Measurements from ENCODE around the gene CGRRF1. TPM values are rescaled to one million over a fixed set of nuclear protein-coding genes. Genes with fewer than 3 reads are reported as not detected.
A peak's percentile ranks its signal among the peaks of the same experiment; 100 is the strongest.

The CGRRF1 gene
- polyA plus RNA-seq, 1 of the 3 experiments (the other 2 are of a cell fraction) = 6.4 TPM

DNA sequence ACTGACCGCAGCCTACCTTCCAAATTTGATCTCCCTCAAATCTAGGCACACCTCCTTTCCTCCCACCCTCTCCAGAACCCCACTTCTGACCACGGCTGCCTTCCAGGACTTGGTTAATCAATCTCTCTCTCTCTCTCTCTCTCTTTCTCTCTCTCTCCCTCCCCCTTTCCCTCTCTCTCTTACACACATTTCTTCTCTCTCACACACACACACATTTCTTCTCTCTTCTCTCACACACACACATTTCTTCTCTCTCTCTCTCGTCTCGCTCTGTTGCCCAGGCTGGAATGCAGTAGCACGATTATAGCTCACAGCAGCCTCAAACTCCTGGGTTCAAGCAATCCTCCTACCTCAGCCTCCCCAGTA, 20.4 kb upstream of the CGRRF1 start:
- H3K4me2 ChIP-seq = peak overlapping the region; percentile 96
- ChIA-PET CTCF (interaction anchor here (0.6 to 2.6 kb wide), 4 partner anchors 9 to 255 kb away, joined by 3 to 7 read pairs (median 4); no protein-coding TSS in a partner anchor), POLR2A (no interaction called here)
- H2AFZ ChIP-seq (ENCODE audit: low read depth) = peak overlapping the region; percentile 100
- peaks cover 15% of the 10 kb centered on the region for H3F3A ChIP-seq (replicated peaks; ENCODE audit: insufficient read depth)
- no peaks in the 10 kb centered on the region for H3K9me3 ChIP-seq
- H3K4me3 ChIP-seq (ENCODE audit: low read depth in 2 of 2, low read length in 1 of 2) = peak overlapping the region; percentile 86 to 93
- peak overlapping the region; percentile 45 to 95 for H3K27ac ChIP-seq (ENCODE audit: low read depth in 2 of 2, low read length in 1 of 2)
- H3K36me3 ChIP-seq (replicated peaks in 1 of 2; ENCODE audit: control insufficient read depth in 1 of 2, insufficient read depth in 2 of 2, low read length in 1 of 2) = peaks cover 0 to 8% of the 10 kb centered on the region in 2 experiments
- H3K9me2 ChIP-seq = no peaks in the 10 kb centered on the region
- 35% methylated on average over 5 of the region's 5 CpGs for WGBS (ENCODE audit: low lambda C conversion rate)
- no peaks in the 10 kb centered on the region for H3K27me3 ChIP-seq (ENCODE audit: insufficient read depth)
- H3K79me2 ChIP-seq (ENCODE audit: insufficient read depth) = peaks cover 44% of the 10 kb centered on the region
- H3K4me1 ChIP-seq (ENCODE audit: control insufficient read depth in 1 of 2, insufficient read depth in 2 of 2, low read depth in 1 of 2, low read length in 1 of 2) = peaks cover 5 to 15% of the 10 kb centered on the region in 2 experiments; a peak in 3 of 4 replicates
- no peak for TF ChIP-seq FOXM1 (IDR thresholded peaks at IDR 0.05; ENCODE audit: low read depth)
- TF ChIP-seq MXI1 (IDR thresholded peaks at IDR 0.05; ENCODE audit: low read depth, low read length) = no peak
- no peak for TF ChIP-seq FOSL2 (IDR thresholded peaks at IDR 0.05; ENCODE audit: borderline replicate concordance, low read depth)
- TF ChIP-seq JUND (IDR thresholded peaks at IDR 0.05) = no peak
- TF ChIP-seq, protein P1, sequence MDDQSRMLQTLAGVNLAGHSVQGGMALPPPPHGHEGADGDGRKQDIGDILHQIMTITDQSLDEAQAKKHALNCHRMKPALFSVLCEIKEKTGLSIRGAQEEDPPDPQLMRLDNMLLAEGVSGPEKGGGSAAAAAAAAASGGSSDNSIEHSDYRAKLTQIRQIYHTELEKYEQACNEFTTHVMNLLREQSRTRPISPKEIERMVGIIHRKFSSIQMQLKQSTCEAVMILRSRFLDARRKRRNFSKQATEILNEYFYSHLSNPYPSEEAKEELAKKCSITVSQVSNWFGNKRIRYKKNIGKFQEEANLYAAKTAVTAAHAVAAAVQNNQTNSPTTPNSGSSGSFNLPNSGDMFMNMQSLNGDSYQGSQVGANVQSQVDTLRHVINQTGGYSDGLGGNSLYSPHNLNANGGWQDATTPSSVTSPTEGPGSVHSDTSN (IDR thresholded peaks at IDR 0.05) = no peak
- no peak for TF ChIP-seq RFX5 (IDR thresholded peaks at IDR 0.05; ENCODE audit: low read length)
- no peak for TF ChIP-seq YY1 (IDR thresholded peaks at IDR 0.05; ENCODE audit: low read depth)
- TF ChIP-seq GATA2 (CRISPR knock-in tag; IDR thresholded peaks at IDR 0.05) = no peak
- TF ChIP-seq FOXJ3 (CRISPR knock-in tag; IDR thresholded peaks at IDR 0.05) = no peak
- no peak for TF ChIP-seq RAD21 (IDR thresholded peaks at IDR 0.05; ENCODE audit: low read length)
- TF ChIP-seq CHD2 (IDR thresholded peaks at IDR 0.05; ENCODE audit: low read length, partially characterized antibody) = no peak
- no peak for TF ChIP-seq TAF1 (IDR thresholded peaks at IDR 0.05; ENCODE audit: borderline replicate concordance, low read depth, low read length)
- TF ChIP-seq, protein P2, sequence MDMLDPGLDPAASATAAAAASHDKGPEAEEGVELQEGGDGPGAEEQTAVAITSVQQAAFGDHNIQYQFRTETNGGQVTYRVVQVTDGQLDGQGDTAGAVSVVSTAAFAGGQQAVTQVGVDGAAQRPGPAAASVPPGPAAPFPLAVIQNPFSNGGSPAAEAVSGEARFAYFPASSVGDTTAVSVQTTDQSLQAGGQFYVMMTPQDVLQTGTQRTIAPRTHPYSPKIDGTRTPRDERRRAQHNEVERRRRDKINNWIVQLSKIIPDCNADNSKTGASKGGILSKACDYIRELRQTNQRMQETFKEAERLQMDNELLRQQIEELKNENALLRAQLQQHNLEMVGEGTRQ (IDR thresholded peaks at IDR 0.05; ENCODE audit: borderline replicate concordance, low read depth, low read length) = no peak
- no peak for TF ChIP-seq SMC3 (IDR thresholded peaks at IDR 0.05; ENCODE audit: low read depth, low read length)
- TF ChIP-seq, protein P3, sequence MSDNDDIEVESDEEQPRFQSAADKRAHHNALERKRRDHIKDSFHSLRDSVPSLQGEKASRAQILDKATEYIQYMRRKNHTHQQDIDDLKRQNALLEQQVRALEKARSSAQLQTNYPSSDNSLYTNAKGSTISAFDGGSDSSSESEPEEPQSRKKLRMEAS (IDR thresholded peaks at IDR 0.05; ENCODE audit: low read depth) = no peak
- DNase-seq = no peak
- H3K9ac ChIP-seq = peak overlapping the region; percentile 97
- H4K20me1 ChIP-seq (ENCODE audit: insufficient read depth) = peaks cover 13% of the 10 kb centered on the region; the same call in 1 of the 2 replicates

- Histone ChIP-seq H3K27me3 (ENCODE audit: insufficient read depth) (no peaks in the 10 kb centered on the region), H3K9ac (peak overlapping the region; percentile 97; the same call in 1 of the 2 replicates), H2AFZ (ENCODE audit: low read depth) (peak overlapping the region; percentile 100), H3K9me3 (no peaks in the 10 kb centered on the region), H3K4me3 (ENCODE audit: low read depth in 2 of 2, low read length in 1 of 2) (peak overlapping the region in 1 of 2 experiments; percentile 93; a peak in 1 of 4 replicates), H3K9me2 (no peaks in the 10 kb centered on the region), H4K20me1 (ENCODE audit: insufficient read depth) (peaks cover 7% of the 10 kb centered on the region; the same call in 1 of the 2 replicates), H3F3A (replicated peaks; ENCODE audit: insufficient read depth) (peaks cover 15% of the 10 kb centered on the region), H3K36me3 (replicated peaks in 1 of 2; ENCODE audit: control insufficient read depth in 1 of 2, insufficient read depth in 2 of 2, low read length in 1 of 2) (peaks cover 0 to 8% of the 10 kb centered on the region in 2 experiments), H3K27ac (ENCODE audit: low read depth in 2 of 2, low read length in 1 of 2) (peak overlapping the region in 1 of 2 experiments; percentile 95; a peak in 2 of 4 replicates), H3K4me1 (ENCODE audit: control insufficient read depth in 1 of 2, insufficient read depth in 2 of 2, low read depth in 1 of 2, low read length in 1 of 2) (peaks cover 5 to 15% of the 10 kb centered on the region in 2 experiments; a peak in 3 of 4 replicates), H3K4me2 (peak overlapping the region; percentile 96), H3K79me2 (ENCODE audit: insufficient read depth) (peaks cover 38% of the 10 kb centered on the region)
- DNase-seq = no peak
- 99% methylated on average over 4 of the region's 4 CpGs for WGBS (ENCODE audit: low lambda C conversion rate)
- POLR2A ChIA-PET = no interaction called here
- TF ChIP-seq SMC3 (IDR thresholded peaks at IDR 0.05; ENCODE audit: low read depth, low read length) (no peak), NFIC (IDR thresholded peaks at IDR 0.05; ENCODE audit: borderline replicate concordance) (no peak), GATA2 (CRISPR knock-in tag; IDR thresholded peaks at IDR 0.05) (no peak), POLR2AphosphoS5 (IDR thresholded peaks at IDR 0.05; ENCODE audit: low read depth, low read length) (no peak), JUND (IDR thresholded peaks at IDR 0.05) (no peak), MEF2A (IDR thresholded peaks at IDR 0.05; ENCODE audit: borderline replicate concordance, low read depth) (no peak), FOXM1 (IDR thresholded peaks at IDR 0.05; ENCODE audit: low read depth) (no peak), RCOR1 (IDR thresholded peaks at IDR 0.05; ENCODE audit: low read length) (no peak), RXRA (IDR thresholded peaks at IDR 0.05; ENCODE audit: borderline replicate concordance, low read depth) (no peak), TCF12 (IDR thresholded peaks at IDR 0.05) (no peak), ELF1 (IDR thresholded peaks at IDR 0.05) (no peak), EP300 (IDR thresholded peaks at IDR 0.05; ENCODE audit: borderline replicate concordance in 1 of 2, low read depth in 1 of 2, low read length in 1 of 2) (no peak)
- TF ChIP-seq, protein P1 (IDR thresholded peaks at IDR 0.05) = no peak
- TF ChIP-seq, protein P3 (IDR thresholded peaks at IDR 0.05; ENCODE audit: low read depth) = no peak
- CTCF ChIA-PET = interaction anchor here (0.6 to 2.6 kb wide), 3 partner anchors 9 to 254 kb away, joined by 3 to 7 read pairs (median 4); no protein-coding TSS in a partner anchor
These were observed 19.8 kb upstream of the CGRRF1 start for GRCh38 chr14:54489731-54490444.
